Measurements from ENCODE around the gene PADI3.

Gene PADI3

GRCh38 chr1:17204546-17205440 is 44.1 kb upstream of the PADI3 start, which contains the start of gene PADI1:
Gene PADI1, plus strand, starts transcription at chr1:17205128. Its CDS starts 90 bp downstream, at chr1:17205218.
- H3K4me3 ChIP-seq (ENCODE audit: low read depth, low read length) = no peak within 1 kb of the TSS
- TF ChIP-seq CTCF (IDR thresholded peaks at IDR 0.05; ENCODE audit: insufficient read depth, low read depth, low read length, missing control alignments) = no peak

GRCh38 chr1:17205652-17206051 is 43.2 kb upstream of the PADI3 start:
- no peak for TF ChIP-seq CTCF (IDR thresholded peaks at IDR 0.05; ENCODE audit: insufficient read depth, low read depth, low read length, missing control alignments)
- no peak overlapping the region for H3K4me3 ChIP-seq (ENCODE audit: low read depth, low read length)
- DNase-seq (ENCODE audit: low read depth) = no peak

More at GRCh38 chr1:17204546-17205440, 44.1 kb upstream of the PADI3 start, which contains the start of gene PADI1:
- DNase-seq (ENCODE audit: low read depth) = no peak

- no peak overlapping the region for H3K4me3 ChIP-seq (ENCODE audit: low read depth, low read length)
Measured at GRCh38 chr1:17206196-17206595, 42.7 kb upstream of the PADI3 start.

GRCh38 chr1:17207046-17207445 is 41.9 kb upstream of the PADI3 start:
- DNase-seq (ENCODE audit: low read depth) = peak; percentile 78
- no peak overlapping the region for H3K4me3 ChIP-seq (ENCODE audit: low read depth, low read length)
- TF ChIP-seq CTCF (IDR thresholded peaks at IDR 0.05; ENCODE audit: insufficient read depth, low read depth, low read length, missing control alignments) = no peak

More at GRCh38 chr1:17206196-17206595, 42.7 kb upstream of the PADI3 start:
- TF ChIP-seq CTCF (IDR thresholded peaks at IDR 0.05; ENCODE audit: insufficient read depth, low read depth, low read length, missing control alignments) = no peak
- DNase-seq (ENCODE audit: low read depth) = no peak

GRCh38 chr1:17207540-17207939 is 41.4 kb upstream of the PADI3 start:
- H3K4me3 ChIP-seq (ENCODE audit: low read depth, low read length) = no peak overlapping the region
- no peak for TF ChIP-seq CTCF (IDR thresholded peaks at IDR 0.05; ENCODE audit: insufficient read depth, low read depth, low read length, missing control alignments)
- no peak for DNase-seq (ENCODE audit: low read depth)

GRCh38 chr1:17207966-17208418 is 40.9 kb upstream of the PADI3 start:
- H3K4me3 ChIP-seq (ENCODE audit: low read depth, low read length) = no peak overlapping the region
- TF ChIP-seq CTCF (IDR thresholded peaks at IDR 0.05; ENCODE audit: insufficient read depth, low read depth, low read length, missing control alignments) = no peak
- peak; percentile 60 for DNase-seq (ENCODE audit: low read depth)

All from GM12865 (cell line).